RPMI8226 (cell line): Measurements from ENCODE around the gene LTBP3.

Experiments used
- DNase-seq: peaks from one replicate; pipeline ENCODE4 v3.0.0-alpha.2; 2015

Gene LTBP3

DNA sequence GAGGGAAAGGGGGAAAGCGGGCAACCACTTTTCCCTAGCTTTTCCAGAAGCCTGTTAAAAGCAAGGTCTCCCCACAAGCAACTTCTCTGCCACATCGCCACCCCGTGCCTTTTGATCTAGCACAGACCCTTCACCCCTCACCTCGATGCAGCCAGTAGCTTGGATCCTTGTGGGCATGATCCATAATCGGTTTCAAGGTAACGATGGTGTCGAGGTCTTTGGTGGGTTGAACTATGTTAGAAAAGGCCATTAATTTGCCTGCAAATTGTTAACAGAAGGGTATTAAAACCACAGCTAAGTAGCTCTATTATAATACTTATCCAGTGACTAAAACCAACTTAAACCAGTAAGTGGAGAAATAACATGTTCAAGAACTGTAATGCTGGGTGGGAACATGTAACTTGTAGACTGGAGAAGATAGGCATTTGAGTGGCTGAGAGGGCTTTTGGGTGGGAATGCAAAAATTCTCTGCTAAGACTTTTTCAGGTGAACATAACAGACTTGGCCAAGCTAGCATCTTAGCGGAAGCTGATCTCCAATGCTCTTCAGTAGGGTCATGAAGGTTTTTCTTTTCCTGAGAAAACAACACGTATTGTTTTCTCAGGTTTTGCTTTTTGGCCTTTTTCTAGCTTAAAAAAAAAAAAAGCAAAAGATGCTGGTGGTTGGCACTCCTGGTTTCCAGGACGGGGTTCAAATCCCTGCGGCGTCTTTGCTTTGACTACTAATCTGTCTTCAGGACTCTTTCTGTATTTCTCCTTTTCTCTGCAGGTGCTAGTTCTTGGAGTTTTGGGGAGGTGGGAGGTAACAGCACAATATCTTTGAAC, 52.5 kb downstream of the LTBP3 start:
- DNase-seq = peak; percentile 50

DNA sequence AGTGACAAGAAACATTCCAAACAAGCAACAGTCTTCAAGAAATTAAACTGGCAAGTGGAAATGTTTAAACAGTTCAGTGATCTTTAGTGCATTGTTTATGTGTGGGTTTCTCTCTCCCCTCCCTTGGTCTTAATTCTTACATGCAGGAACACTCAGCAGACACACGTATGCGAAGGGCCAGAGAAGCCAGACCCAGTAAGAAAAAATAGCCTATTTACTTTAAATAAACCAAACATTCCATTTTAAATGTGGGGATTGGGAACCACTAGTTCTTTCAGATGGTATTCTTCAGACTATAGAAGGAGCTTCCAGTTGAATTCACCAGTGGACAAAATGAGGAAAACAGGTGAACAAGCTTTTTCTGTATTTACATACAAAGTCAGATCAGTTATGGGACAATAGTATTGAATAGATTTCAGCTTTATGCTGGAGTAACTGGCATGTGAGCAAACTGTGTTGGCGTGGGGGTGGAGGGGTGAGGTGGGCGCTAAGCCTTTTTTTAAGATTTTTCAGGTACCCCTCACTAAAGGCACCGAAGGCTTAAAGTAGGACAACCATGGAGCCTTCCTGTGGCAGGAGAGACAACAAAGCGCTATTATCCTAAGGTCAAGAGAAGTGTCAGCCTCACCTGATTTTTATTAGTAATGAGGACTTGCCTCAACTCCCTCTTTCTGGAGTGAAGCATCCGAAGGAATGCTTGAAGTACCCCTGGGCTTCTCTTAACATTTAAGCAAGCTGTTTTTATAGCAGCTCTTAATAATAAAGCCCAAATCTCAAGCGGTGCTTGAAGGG, 53.3 kb downstream of the LTBP3 start:
- peak; percentile 46 for DNase-seq

DNA sequence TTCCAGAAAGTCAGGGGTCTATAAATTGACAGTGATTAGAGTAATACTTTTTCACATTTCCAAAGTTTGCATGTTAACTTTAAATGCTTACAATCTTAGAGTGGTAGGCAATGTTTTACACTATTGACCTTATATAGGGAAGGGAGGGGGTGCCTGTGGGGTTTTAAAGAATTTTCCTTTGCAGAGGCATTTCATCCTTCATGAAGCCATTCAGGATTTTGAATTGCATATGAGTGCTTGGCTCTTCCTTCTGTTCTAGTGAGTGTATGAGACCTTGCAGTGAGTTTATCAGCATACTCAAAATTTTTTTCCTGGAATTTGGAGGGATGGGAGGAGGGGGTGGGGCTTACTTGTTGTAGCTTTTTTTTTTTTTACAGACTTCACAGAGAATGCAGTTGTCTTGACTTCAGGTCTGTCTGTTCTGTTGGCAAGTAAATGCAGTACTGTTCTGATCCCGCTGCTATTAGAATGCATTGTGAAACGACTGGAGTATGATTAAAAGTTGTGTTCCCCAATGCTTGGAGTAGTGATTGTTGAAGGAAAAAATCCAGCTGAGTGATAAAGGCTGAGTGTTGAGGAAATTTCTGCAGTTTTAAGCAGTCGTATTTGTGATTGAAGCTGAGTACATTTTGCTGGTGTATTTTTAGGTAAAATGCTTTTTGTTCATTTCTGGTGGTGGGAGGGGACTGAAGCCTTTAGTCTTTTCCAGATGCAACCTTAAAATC, 54.0 kb downstream of the LTBP3 start:
- DNase-seq = peak; percentile 52

DNA sequence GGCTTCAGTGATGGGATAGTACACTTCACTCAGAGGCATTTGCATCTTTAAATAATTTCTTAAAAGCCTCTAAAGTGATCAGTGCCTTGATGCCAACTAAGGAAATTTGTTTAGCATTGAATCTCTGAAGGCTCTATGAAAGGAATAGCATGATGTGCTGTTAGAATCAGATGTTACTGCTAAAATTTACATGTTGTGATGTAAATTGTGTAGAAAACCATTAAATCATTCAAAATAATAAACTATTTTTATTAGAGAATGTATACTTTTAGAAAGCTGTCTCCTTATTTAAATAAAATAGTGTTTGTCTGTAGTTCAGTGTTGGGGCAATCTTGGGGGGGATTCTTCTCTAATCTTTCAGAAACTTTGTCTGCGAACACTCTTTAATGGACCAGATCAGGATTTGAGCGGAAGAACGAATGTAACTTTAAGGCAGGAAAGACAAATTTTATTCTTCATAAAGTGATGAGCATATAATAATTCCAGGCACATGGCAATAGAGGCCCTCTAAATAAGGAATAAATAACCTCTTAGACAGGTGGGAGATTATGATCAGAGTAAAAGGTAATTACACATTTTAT, 54.7 kb downstream of the LTBP3 start:
- DNase-seq = peak; percentile 31

DNA sequence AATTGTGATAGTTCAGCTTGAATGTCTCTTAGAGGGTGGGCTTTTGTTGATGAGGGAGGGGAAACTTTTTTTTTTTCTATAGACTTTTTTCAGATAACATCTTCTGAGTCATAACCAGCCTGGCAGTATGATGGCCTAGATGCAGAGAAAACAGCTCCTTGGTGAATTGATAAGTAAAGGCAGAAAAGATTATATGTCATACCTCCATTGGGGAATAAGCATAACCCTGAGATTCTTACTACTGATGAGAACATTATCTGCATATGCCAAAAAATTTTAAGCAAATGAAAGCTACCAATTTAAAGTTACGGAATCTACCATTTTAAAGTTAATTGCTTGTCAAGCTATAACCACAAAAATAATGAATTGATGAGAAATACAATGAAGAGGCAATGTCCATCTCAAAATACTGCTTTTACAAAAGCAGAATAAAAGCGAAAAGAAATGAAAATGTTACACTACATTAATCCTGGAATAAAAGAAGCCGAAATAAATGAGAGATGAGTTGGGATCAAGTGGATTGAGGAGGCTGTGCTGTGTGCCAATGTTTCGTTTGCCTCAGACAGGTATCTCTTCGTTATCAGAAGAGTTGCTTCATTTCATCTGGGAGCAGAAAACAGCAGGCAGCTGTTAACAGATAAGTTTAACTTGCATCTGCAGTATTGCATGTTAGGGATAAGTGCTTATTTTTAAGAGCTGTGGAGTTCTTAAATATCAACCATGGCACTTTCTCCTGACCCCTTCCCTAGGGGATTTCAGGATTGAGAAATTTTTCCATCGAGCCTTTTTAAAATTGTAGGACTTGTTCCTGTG, 55.4 kb downstream of the LTBP3 start:
- peak; percentile 64 for DNase-seq

DNA sequence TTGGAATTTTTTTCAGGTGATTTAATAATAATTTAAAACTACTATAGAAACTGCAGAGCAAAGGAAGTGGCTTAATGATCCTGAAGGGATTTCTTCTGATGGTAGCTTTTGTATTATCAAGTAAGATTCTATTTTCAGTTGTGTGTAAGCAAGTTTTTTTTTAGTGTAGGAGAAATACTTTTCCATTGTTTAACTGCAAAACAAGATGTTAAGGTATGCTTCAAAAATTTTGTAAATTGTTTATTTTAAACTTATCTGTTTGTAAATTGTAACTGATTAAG, 55.9 kb downstream of the LTBP3 start:
- DNase-seq = no peak

DNA sequence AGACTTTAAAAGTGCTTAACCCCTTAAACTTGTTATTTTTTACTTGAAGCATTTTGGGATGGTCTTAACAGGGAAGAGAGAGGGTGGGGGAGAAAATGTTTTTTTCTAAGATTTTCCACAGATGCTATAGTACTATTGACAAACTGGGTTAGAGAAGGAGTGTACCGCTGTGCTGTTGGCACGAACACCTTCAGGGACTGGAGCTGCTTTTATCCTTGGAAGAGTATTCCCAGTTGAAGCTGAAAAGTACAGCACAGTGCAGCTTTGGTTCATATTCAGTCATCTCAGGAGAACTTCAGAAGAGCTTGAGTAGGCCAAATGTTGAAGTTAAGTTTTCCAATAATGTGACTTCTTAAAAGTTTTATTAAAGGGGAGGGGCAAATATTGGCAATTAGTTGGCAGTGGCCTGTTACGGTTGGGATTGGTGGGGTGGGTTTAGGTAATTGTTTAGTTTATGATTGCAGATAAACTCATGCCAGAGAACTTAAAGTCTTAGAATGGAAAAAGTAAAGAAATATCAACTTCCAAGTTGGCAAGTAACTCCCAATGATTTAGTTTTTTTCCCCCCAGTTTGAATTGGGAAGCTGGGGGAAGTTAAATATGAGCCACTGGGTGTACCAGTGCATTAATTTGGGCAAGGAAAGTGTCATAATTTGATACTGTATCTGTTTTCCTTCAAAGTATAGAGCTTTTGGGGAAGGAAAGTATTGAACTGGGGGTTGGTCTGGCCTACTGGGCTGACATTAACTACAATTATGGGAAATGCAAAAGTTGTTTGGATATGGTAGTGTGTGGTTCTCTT, 56.5 kb downstream of the LTBP3 start:
- peak; percentile 54 for DNase-seq

DNA sequence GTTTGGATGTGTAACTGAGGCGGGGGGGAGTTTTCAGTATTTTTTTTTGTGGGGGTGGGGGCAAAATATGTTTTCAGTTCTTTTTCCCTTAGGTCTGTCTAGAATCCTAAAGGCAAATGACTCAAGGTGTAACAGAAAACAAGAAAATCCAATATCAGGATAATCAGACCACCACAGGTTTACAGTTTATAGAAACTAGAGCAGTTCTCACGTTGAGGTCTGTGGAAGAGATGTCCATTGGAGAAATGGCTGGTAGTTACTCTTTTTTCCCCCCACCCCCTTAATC, 57.0 kb downstream of the LTBP3 start:
- DNase-seq = no peak

DNA sequence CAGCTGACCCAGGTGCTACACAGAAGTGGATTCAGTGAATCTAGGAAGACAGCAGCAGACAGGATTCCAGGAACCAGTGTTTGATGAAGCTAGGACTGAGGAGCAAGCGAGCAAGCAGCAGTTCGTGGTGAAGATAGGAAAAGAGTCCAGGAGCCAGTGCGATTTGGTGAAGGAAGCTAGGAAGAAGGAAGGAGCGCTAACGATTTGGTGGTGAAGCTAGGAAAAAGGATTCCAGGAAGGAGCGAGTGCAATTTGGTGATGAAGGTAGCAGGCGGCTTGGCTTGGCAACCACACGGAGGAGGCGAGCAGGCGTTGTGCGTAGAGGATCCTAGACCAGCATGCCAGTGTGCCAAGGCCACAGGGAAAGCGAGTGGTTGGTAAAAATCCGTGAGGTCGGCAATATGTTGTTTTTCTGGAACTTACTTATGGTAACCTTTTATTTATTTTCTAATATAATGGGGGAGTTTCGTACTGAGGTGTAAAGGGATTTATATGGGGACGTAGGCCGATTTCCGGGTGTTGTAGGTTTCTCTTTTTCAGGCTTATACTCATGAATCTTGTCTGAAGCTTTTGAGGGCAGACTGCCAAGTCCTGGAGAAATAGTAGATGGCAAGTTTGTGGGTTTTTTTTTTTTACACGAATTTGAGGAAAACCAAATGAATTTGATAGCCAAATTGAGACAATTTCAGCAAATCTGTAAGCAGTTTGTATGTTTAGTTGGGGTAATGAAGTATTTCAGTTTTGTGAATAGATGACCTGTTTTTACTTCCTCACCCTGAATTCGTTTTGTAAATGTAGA, 57.6 kb downstream of the LTBP3 start:
- DNase-seq = peak; percentile 80

DNA sequence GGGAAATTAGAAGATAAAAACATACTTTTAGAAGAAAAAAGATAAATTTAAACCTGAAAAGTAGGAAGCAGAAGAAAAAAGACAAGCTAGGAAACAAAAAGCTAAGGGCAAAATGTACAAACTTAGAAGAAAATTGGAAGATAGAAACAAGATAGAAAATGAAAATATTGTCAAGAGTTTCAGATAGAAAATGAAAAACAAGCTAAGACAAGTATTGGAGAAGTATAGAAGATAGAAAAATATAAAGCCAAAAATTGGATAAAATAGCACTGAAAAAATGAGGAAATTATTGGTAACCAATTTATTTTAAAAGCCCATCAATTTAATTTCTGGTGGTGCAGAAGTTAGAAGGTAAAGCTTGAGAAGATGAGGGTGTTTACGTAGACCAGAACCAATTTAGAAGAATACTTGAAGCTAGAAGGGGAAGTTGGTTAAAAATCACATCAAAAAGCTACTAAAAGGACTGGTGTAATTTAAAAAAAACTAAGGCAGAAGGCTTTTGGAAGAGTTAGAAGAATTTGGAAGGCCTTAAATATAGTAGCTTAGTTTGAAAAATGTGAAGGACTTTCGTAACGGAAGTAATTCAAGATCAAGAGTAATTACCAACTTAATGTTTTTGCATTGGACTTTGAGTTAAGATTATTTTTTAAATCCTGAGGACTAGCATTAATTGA, 58.3 kb downstream of the LTBP3 start:
- DNase-seq = peak; percentile 34

DNA sequence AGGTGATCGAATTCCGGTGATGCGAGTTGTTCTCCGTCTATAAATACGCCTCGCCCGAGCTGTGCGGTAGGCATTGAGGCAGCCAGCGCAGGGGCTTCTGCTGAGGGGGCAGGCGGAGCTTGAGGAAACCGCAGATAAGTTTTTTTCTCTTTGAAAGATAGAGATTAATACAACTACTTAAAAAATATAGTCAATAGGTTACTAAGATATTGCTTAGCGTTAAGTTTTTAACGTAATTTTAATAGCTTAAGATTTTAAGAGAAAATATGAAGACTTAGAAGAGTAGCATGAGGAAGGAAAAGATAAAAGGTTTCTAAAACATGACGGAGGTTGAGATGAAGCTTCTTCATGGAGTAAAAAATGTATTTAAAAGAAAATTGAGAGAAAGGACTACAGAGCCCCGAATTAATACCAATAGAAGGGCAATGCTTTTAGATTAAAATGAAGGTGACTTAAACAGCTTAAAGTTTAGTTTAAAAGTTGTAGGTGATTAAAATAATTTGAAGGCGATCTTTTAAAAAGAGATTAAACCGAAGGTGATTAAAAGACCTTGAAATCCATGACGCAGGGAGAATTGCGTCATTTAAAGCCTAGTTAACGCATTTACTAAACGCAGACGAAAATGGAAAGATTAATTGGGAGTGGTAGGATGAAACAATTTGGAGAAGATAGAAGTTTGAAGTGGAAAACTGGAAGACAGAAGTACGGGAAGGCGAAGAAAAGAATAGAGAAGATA, 59.0 kb downstream of the LTBP3 start, which contains the start of gene MALAT1:
Gene MALAT1 (plus strand): TSS at position 69 of the 736 bp plus-strand sequence.
- DNase-seq = peak; percentile 98

DNA sequence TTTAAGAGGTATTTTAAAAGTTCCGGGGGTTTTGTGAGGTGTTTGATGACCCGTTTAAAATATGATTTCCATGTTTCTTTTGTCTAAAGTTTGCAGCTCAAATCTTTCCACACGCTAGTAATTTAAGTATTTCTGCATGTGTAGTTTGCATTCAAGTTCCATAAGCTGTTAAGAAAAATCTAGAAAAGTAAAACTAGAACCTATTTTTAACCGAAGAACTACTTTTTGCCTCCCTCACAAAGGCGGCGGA, 59.5 kb downstream of the LTBP3 start:
- DNase-seq = no peak

DNA sequence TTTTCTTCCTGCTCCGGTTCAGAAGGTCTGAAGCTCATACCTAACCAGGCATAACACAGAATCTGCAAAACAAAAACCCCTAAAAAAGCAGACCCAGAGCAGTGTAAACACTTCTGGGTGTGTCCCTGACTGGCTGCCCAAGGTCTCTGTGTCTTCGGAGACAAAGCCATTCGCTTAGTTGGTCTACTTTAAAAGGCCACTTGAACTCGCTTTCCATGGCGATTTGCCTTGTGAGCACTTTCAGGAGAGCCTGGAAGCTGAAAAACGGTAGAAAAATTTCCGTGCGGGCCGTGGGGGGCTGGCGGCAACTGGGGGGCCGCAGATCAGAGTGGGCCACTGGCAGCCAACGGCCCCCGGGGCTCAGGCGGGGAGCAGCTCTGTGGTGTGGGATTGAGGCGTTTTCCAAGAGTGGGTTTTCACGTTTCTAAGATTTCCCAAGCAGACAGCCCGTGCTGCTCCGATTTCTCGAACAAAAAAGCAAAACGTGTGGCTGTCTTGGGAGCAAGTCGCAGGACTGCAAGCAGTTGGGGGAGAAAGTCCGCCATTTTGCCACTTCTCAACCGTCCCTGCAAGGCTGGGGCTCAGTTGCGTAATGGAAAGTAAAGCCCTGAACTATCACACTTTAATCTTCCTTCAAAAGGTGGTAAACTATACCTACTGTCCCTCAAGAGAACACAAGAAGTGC, 60.0 kb downstream of the LTBP3 start:
- DNase-seq = peak; percentile 82

DNA sequence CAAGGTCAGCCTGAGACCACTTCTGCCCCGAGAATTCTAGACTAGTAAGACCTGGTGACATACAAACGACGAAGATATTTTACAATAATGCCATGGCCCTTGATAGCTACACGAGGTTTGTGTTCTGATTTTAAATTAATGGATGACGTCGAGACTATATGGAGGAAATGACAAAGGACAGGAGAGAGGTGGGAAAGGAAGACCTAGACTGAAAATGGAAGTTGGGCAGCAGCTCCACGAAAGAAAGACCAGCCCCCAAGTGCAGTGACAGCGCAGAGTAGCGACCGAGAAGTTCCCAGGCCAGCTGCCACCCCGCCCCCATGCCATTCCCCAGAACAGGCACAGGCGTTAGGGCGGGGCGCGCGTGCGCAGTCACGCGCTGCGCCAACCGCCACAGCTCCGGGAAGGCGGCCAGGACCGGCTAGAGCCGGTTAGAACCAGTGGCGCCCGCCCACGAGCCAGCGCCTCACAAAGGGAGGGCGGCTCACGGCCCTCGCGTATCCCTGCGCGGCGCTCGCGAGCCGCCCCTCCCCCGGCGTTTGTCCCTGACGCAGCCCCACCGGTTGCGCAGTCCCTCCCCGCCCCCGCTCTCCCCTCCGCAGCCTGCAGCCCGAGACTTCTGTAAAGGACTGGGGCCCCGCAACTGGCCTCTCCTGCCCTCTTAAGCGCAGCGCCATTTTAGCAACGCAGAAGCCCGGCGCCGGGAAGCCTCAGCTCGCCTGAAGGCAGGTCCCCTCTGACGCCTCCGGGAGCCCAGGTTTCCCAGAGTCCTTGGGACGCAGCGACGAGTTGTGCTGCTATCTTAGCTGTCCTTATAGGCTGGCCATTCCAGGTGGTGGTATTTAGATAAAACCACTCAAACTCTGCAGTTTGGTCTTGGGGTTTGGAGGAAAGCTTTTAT, 60.8 kb downstream of the LTBP3 start:
- peak; percentile 100 for DNase-seq

DNA sequence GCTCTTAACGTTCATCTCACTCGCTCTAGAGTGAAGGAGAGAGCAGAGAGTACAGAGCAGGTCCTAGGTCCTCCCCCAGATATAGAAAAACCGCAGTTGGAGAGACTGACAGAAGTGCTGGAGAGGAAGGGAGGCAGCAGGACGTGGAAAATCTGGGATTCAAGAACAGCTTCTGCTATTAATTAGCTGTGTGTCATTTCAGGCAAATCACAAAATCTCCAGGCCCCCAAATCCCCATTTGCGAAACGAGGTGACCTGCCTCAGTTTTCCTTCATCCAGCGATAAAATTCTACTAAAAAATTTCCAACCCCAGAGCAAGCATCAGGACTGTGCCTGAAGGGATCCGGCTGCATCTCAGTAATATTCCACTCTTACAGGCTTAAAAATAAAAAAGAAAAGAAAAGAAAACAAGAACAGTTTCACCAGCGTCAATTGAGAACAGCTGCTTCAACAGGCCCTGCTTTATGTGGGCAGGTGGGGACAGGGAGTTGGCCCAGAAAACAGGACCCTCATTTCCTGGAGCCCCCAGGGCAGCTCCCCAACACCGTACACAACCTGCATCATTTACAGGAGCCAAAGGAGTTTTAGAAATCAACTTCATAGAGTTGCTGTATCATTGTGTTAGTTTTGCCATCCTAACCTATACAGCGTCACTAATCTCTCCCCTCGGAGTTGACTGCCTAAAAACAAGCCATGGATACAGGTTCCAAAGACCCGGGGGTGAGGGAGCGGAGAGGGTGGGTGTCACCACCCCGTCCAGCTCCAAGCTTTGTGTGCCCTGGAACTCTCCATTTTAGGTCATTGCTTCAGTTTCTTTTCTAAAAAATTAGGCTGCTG, 61.6 kb downstream of the LTBP3 start:
- peak; percentile 31 for DNase-seq

DNA sequence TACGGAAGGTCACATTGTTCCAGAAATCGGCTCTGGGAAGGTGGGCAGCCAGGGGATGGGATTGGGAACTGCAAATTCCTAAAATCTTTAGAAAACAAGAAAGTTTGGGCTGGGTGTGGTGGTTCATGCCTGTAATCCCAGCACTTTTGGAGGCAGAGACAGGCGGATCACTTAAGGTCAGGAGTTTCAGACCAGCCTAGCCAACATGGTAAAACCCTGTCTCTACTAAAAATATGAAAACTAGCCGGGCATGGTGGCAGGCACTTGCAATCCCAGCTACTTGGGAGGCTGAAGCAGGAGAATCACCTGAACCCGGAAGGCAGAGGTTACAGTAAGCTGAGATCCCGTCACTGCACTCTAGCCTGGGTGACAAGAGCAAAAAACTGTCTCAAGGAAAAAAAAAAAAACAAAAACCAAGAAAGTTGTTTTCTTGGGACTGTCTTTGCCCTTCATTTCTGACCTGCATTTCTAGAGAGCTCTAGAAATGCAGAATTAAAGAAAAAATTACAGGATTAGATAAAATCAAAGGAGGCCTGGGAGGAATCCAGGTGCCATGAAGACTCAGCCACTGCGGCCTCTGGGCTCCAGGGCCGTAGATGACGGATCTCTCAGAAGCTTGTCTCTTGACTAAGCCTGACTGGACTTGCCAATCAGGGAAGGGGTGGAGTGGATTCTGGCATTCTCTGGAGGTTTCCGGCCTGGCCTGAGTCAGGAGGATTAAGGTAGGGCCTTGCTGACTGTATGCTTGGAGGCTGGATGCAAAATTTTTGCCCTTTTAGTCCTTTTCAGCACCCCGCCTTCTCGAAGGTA, 64.6 kb downstream of the LTBP3 start:
- DNase-seq = no peak
